ENCODE results near the gene UACA. TPM values are rescaled to one million over a fixed set of nuclear protein-coding genes. Genes with fewer than 3 reads are reported as not detected.
A peak's percentile ranks its signal among the peaks of the same experiment; 100 is the strongest.
"Not testable (repeated sequence)": the region's sequence is repeated elsewhere in the genome, so short reads cannot be mapped to it uniquely, and the experiment has no call there.

UACA gene
- total RNA-seq, 1 donor from 2014 or later = 73.4 TPM

DNA sequence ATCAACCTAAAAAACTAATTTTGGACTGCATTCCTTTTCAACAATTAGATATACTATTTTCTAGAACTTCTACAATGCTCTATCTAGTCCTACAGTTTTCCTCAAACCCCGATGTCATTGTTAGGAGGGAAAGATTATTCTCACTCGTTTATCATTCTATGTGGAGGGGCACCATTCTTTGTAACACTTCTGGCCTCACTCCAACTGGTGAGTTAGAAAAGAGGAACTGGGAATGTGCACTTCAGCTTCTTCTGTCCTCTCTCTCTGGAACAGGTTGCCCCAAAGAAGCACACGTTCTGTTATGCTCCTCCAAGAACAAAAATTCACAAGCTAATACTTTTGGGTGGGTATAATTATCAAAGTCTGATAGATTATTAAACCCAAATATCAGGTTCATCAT, 137.9 kb downstream of the UACA start:
- no peak for DNase-seq (ENCODE audit: low spot score)

DNA sequence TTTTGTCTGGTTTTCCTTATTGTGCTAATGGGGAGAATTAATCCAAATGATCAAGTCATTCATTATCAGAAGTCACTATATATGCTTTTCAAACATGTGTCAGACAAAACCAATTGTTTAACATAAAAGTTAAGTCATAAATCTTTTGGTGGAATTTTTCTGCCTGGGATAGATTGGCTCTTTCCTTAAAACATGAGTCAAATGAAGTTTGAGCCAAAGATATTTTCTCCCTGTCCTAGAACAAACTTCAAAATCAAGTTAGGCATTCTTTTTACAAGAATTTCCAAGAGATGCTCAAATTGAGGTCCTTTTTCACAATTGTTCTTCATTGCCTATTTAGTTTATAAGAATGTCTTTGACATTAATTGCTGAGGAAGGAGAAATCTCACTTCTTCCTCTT, 138.3 kb downstream of the UACA start:
- no peak for DNase-seq (ENCODE audit: low spot score)

DNA sequence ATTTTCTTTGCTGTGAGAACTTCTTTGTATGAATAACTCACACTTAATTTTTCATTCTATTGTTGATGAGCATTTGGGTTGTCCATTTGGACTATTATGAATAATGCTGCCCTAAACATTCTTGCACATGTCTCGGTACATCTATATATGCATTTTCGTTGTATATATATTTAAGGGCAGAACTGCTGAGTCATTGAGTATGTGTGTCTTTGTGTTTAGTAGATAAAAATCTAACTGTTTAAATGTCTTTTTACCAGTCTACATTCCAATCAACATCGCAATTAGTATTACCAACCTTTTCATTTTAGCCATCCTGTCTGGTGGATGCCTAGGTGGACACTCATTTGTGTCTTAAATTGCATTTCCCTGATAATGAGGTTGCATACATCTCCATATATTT, 144.4 kb downstream of the UACA start:
- DNase-seq (ENCODE audit: low spot score) = no peak

DNA sequence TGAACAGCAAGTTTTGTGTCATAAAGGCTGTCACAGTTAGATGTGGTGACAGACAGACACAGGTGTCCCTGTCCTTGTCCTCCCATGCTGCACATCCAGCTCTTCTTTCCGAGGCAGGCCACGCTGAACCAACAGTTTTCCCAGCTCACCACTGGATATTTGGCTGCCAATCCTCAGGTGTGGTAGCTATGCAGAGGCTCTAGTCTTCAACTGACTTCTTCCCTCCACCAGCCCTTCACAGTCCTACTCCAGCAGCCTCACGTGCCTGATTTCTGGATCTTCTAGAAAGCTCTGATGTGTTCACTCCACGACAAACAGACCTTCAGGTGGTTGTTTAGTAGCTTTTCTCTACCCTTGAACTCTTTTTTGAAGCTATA, 145.5 kb downstream of the UACA start:
- DNase-seq (ENCODE audit: low spot score) = no peak

DNA sequence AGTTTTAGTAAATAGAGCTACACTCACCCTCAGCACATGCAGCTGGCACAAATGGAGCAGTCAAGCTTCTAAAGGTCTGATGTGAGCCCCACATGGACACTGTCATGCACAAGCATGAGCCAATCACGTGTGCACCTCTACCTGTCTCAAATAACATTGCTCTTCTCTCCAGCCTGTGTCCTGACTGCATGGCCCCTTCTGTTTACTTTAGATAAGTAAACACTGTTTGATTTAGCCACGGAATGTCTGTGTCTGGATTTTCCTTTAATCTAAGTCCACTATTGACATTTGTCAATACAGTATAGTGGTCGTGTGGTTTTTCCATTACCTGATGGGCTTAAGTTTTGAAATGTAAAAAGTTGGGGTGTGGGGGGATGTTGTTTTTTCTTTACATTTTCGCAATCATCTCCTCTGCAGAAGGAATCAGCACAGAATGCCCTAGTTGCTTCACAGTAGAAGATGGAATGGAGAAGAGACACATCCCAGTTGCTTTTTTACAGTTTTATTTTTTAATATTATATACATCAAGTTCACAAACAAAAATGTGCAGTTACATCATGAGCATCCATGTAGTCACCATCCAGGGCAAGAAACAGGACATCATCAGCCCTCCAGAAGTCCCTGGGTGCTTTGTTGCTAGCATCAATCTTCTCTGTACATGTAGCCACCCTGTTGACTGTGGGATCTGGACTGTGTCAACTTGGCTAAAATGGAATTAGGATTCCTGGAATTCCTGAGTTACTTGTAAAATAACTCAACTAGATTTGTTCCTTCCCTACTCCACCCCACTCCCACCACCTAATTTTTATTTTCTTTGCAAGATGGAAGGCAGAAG, 146.1 kb downstream of the UACA start:
- peak; percentile 86 for DNase-seq (ENCODE audit: low spot score)

DNA sequence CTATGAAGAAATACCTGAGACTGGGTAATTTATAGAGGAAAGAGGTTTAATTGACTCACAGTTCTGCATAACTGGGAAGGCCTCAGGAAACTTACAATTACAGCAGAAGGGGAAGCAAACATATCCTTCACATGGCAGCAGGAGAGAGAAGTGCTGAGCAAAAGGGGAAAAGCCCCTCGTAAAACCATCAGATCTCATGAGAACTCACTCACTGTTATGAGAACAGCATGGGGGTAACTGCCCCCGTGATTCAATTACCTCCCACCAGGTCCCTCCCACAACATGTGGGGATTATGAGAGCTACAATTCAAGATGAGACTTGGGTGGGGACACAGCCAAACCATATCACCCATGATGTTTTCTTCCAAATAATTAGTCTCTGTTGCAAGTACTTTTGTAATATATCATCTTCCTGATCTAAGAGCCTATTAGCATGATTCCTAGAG, 147.0 kb downstream of the UACA start:
- DNase-seq (ENCODE audit: low spot score) = not testable (repeated sequence)

DNA sequence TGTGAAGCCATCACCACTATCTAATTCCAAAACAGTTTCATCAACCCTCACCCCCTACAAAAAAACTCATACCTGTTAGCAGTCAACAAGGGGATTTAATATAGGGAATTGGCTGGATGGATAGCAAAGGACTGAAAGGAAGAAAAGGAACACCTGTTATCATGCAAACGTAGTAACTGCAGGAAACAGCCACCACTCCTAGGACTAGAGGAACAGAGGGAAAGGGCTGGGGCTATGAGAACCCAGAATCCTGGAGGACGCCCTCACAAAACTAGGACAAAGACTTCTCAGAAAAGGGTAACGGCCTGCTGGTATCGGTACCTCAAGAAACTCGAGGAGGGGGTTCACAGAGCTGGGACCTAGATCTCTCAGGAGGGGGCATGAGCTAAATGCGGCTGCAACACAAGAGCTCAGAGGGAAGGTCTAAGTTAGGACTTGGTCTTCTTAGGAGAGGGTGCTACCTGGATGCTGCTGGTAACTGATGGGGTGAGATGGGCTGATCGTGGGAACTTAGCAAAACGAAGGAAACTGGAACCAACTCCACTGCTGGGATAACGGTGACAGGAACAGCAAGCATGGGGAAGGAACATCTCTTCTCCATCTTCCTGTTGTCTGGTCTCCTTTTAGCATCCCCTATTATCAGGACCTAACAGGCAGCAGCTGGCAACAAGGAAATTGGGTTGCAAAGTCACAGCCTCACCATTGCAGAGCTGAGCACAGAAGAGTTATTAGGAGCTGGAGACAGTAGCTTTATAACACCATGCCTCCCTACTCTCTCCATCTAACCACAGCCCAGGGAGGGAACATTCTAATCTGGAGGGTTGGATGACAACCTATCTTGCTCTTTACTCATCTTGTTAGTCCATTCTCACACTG, 147.7 kb downstream of the UACA start:
- DNase-seq (ENCODE audit: low spot score) = no peak

DNA sequence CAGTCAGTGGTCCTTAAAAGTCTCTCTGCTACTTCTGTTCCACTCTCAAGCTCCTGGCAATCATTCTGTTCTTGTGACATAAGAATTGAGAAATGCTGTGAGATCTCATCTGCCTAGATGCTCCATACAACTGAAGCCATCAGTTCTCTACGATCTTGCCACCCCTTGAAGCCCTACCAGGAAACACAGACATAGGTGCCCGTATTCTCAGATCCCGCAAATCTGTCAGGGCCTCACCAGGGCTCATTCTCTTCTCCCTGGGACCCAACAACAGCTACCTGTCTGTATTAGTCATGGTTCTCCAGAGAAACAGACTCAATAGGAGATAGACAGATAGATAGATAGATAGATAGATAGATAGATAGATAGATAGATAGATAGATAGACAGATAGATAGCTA, 149.1 kb downstream of the UACA start:
- no peak for DNase-seq (ENCODE audit: low spot score)

DNA sequence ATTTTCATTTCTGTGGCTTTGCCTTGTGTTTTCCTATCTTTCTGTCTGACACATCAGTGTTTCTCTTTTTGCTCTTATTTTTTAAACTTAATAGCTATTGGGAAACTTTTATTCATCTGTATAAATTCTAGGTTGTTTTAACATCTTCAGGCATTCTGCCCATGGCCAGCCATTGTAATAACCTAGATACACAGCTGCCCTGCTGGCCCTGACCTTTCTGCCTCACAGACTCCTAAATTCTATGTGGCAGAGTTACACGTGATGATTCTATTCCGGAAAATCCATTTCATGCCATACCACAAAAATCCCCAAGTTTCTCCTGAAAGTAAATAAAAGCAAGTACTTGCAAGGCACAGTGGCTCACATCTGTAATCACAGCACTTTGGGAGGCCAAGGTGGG, 150.1 kb downstream of the UACA start:
- no peak for DNase-seq (ENCODE audit: low spot score)

DNA sequence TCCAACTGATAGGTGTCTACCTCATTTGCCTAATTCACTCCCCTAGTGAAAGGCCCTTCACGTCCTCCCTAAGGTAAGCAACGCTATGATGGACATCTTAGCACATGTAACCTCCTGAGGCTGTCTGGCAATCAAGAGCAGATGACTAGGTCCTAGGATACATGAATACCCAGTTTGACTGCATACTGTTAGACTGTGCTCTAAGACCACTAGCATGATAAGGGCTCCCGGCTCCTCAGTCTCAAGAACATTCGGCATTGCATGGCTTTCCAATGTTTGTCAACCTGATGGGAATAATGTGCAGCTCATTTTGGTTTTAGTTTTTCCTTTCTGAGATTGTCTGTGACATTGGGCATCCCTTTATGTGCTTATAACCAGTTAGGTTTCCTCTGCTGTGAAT, 152.1 kb downstream of the UACA start:
- DNase-seq (ENCODE audit: low spot score) = no peak

DNA sequence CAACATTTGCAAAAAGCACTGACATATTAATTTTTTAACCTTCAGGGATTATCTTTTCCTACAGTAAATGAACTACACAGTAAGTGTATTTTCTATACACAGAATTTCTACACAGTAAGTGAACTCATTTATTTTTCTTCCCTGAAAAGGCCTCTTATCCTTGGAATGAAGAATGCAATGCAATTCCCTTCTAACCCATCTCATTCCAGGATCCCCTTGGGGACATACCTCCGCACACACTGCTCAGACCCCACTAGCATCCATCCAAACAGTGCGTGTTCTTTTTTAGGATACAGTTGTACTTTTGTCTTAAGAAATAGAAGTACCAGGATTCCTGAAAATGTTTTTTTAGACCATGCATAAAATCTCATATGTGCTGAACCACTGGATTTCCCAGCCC, 152.8 kb downstream of the UACA start:
- DNase-seq (ENCODE audit: low spot score) = no peak

DNA sequence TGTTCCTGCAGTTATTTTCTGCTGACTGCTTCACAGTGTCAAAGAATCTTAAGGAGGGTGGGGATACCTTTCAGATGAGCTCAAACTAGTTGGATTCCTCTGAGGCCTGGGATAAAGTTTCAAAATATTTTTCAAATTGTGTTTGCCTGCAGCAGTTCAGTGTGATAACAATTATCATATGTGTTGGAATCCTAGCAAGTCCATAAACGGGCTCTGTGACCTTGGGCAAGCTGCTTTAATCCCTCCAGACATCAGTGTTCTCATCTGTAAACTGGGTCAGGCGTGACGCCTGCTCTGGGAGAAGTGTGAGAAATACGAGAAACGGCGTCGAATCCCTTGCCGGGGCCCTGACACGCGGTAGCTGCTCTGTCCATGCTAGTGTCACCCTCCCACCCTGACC, 153.5 kb downstream of the UACA start:
- no peak for DNase-seq (ENCODE audit: low spot score)

DNA sequence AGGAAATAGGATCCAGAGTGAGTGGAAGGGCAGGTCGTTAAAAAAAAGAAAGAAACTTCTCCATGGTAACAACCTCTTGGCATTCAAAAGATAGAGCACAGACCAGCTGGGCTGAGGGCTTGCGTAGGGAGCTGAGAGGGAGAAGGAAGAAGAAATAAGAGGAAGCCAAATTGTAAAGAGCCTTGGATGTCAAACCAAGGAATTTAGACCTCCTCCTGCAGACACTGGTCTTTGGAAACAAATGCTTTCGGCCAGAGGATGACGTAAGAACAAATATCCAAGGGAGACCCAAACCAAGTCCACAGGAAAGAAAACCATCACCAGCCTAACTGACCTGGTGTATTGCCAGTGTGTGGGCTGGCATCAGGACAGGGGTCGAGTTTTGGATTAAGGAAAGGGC, 155.2 kb downstream of the UACA start:
- peak; percentile 86 for DNase-seq (ENCODE audit: low spot score)

DNA sequence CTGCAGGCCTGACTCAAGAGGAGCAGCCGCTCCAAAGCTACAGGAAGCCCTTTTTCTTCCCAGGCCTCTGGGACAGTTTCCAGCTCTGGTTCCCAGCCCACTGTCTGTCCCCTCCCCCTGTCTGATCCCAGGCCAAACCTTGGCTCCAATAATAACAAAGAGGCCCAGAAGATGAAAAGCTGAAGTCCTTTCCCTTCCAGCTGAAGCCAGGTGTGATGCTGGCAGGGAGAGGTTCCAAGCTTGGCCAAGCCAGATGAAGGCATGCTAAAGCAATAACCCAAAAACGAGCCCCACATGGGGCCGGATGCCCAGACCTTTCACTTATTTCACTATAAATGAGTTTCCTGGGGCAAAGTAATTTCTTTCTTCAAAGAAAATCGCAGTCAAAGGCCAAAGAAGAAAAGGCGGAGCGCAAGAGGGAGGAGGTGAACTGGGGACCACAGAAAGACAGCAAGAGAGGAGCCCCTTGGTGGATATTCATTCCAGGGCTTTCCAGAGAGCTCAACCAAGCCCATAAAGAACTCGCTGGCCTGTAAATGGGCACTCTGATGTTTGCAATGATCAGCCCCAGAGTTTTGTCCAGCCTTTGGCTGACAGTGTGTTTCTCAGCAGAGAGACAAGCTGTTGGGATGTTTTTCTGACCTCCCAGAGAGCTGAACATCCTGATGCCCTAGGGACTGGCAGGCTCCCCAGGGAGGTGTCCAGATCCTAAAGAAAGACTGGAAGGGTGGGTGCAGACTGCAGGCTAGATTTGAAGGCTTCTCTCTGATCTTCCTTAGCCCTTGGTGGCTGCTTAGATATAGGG, 157.6 kb downstream of the UACA start:
- peak; percentile 96 for DNase-seq (ENCODE audit: low spot score)

DNA sequence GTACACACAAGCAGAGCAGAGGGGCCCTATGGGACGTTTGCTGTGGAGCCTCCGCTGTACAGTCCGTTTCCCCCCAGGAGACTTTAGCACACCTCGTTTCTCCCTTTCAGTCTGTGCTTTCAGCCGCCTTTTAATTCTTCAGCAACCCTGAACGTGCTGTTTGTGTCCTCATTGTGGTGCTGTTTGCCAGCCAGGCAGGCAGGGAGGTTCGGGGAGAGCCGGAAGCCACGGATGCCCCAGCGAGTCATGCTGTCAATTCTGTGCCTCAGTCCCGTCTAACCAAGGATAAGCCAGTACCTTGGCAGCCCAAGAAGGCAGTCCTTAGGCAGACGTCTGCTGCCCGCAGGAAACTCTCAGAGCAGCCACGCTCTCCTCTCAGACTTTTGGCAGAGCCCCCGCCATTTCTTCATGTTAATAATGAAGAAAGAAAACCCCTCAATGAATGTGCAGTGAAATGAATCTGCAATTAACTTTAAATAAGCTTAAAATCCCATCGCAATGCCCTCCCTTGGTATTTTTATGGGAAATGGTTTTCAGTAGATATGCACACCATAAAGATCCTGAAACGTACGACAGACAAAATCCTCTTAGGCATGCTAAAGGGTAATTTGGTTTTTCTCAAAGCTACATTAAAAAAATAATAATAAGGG, 158.6 kb downstream of the UACA start:
- DNase-seq (ENCODE audit: low spot score) = peak; percentile 77

Other genes starting within 250 kb of the UACA start
- 34.7 TPM for gene LARP6, start 90.6 kb upstream of the UACA start, total RNA-seq (ENCODE audit: insufficient read depth, low replicate concordance)
- gene THAP10, start 128.9 kb upstream of the UACA start, total RNA-seq (ENCODE audit: insufficient read depth, low replicate concordance) = 6.0 TPM
- gene LRRC49, start 129.3 kb upstream of the UACA start, total RNA-seq (ENCODE audit: insufficient read depth, low replicate concordance) = 28.9 TPM

Measured in umbilical cord (tissue), 2 donors.